Activated naive CD4-positive, alpha-beta T cell treated with anti-CD3 and anti-CD28 coated beads, Interleukin-2, amount 50 U/mL, for 24 hours (primary cell): ENCODE results near the gene KDSR.
"Not testable (repeated sequence)": the region's sequence is repeated elsewhere in the genome, so short reads cannot be mapped to it uniquely, and the experiment has no call there.

Experiments
- H3K27ac Mint-ChIP-seq: one replicate; pipeline ENCODE4 v1.8.0; 2021; ENCODE audit warnings: mild to moderate bottlenecking, mixed read lengths
- H3K27me3 Mint-ChIP-seq: one replicate; pipeline ENCODE4 v1.8.0; 2021; ENCODE audit warnings: mixed read lengths
- H3K36me3 Mint-ChIP-seq: one replicate; pipeline ENCODE4 v1.8.0; 2021; ENCODE audit warnings: mixed read lengths
- H3K4me1 Mint-ChIP-seq: one replicate; pipeline ENCODE4 v1.8.0; 2021; ENCODE audit warnings: mixed read lengths
- H3K4me3 Mint-ChIP-seq: one replicate; pipeline ENCODE4 v1.8.0; 2021; ENCODE audit warnings: mild to moderate bottlenecking, mixed read lengths
- H3K9me3 Mint-ChIP-seq: one replicate; pipeline ENCODE4 v1.8.0; 2021; ENCODE audit warnings: mixed read lengths

KDSR gene

DNA sequence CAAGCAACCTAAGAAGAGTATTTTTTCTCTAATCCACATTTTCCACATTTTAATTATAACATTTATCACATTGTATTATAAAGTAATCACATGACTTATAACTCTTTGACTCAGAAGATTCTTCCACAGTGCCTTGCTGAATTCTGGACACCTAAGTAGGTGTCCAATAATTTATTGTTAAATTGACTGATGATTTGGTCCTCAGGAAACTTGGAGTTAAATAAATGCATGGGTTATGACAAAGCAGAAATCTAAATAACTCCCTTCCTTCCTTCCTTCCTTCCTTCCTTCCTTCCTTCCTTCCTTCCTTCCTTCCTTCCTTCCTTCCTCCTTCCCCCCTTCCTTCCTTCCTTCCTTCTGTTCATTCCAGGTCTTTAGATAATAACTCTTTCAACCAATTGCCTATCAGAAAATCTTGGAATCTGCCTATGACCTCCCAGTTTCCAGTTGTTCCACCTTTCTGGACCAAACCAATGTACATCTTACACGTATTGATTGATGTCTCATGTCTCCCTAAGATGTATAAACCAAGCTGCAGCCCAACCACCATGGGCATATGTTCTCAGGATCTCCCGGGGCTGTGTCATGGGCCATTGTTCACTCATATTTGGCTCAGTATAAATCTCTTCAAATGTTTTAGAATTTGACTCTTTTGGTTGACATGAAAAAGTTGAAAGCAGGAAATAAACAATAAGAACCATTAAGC lies 10.4 kb upstream of the KDSR start:
- Mint-ChIP-seq H3K27me3 (no peaks in the 10 kb centered on the region), H3K9me3 (no peaks in the 10 kb centered on the region), H3K4me1 (peaks cover 29% of the 10 kb centered on the region), H3K4me3 (no peak overlapping the region), H3K36me3 (peaks cover 4% of the 10 kb centered on the region), H3K27ac (peak overlapping the region; percentile 14)

DNA sequence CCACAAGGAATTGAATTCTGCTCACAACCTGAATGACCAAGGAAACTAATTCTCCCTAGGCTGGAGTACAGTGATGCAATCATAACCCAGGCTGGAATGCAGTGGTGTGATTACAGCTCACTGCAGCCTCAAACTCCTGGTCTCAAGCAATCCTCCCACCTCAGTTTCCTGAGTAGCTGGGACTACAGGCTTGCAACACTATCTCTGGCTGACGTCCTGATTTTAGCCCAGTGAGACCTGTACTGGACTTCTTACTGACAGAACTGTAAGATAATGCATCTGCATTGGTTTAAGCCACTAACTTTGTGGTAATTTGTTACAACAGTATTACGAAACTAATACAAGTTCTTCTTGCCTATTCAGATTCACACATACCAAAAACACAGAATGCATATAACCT lies 9.5 kb upstream of the KDSR start:
- Mint-ChIP-seq H3K27me3 (no peaks in the 10 kb centered on the region), H3K4me1 (peaks cover 29% of the 10 kb centered on the region), H3K36me3 (peaks cover 3% of the 10 kb centered on the region), H3K4me3 (no peak overlapping the region), H3K9me3 (no peaks in the 10 kb centered on the region), H3K27ac (no peak overlapping the region)

DNA sequence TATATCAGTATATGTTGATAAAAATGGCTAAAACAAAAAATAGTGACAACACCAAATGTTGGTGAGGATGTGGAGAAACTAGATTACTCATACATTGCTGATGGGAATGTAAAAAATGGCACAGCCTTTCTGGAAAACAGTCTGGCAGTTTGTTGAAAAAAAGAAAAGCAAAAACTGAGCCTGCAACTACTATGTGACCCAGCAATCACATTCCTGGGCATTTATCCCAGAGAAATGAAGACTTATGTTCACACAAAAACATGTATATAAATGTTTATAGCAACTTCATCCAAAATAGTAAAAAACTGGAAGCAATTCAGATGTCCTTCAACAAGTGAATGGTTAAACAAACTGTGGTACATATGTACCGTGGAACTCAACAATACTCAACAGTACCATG lies 7.5 kb upstream of the KDSR start:
- peaks cover 20% of the 10 kb centered on the region for H3K4me1 Mint-ChIP-seq
- peaks cover 6% of the 10 kb centered on the region for H3K36me3 Mint-ChIP-seq
- no peaks in the 10 kb centered on the region for H3K9me3 Mint-ChIP-seq
- H3K4me3 Mint-ChIP-seq, result no peak overlapping the region
- no peak overlapping the region for H3K27ac Mint-ChIP-seq
- H3K27me3 Mint-ChIP-seq, result no peaks in the 10 kb centered on the region

DNA sequence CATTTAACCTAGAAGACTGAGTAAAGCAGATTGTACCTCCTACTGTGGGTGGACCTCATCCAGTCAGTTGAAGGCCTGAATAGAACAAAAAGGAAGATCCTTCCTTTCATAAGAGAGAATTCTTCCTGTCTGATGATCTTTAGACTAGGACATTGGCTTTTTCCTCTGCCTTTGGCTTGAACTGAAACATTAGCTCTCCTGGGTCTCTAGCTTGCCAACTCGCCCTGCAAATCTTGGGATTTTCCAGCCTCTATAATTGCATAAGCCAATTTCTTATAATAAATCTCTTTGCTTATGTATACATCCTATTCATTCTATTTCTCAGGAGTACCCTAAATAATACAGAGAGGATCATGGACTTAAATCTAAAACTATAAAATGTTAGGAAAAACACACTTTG lies 6.2 kb upstream of the KDSR start:
- H3K4me3 Mint-ChIP-seq, result no peak overlapping the region
- H3K4me1 Mint-ChIP-seq, result peaks cover 18% of the 10 kb centered on the region
- no peaks in the 10 kb centered on the region for H3K9me3 Mint-ChIP-seq
- no peaks in the 10 kb centered on the region for H3K27me3 Mint-ChIP-seq
- peaks cover 10% of the 10 kb centered on the region for H3K36me3 Mint-ChIP-seq
- no peak overlapping the region for H3K27ac Mint-ChIP-seq

DNA sequence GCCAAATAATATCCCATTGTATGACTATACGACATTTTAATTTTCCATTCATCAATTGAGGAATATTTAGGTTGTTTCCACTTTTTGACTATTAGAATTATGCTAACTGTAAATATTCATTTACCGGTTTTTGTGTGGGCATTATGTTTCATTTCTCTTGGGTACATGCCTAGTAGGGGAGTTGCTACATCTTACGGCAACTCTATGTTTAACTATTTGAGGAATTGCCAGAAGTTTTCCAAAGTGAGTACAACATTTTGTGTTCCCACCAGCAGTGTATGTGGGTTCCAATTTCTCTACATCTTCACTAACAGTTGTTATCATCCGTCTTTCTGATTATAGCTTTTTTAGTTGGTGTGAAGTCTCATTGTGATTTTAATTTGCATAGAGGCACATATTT lies 1.6 kb upstream of the KDSR start:
- Mint-ChIP-seq H3K9me3 (no peaks in the 10 kb centered on the region), H3K27me3 (no peaks in the 10 kb centered on the region), H3K27ac (no peak overlapping the region), H3K4me3 (peak overlapping the region; percentile 94), H3K36me3 (peaks cover 13% of the 10 kb centered on the region), H3K4me1 (peaks cover 40% of the 10 kb centered on the region)

- peaks cover 46% of the 10 kb centered on the region for H3K4me1 Mint-ChIP-seq
These were observed 573 bp downstream of the KDSR start for GRCh38 chr18:63366213-63367052.

GRCh38 chr18:63365876-63366212 lies 1.2 kb downstream of the KDSR start:
- Mint-ChIP-seq H3K36me3 (peaks cover 11% of the 10 kb centered on the region), H3K27ac (peak overlapping the region; percentile 92), H3K4me1 (peaks cover 46% of the 10 kb centered on the region), H3K9me3 (no peaks in the 10 kb centered on the region), H3K4me3 (peak overlapping the region; percentile 98), H3K27me3 (no peaks in the 10 kb centered on the region)

More at GRCh38 chr18:63366213-63367052, 573 bp downstream of the KDSR start:
- Mint-ChIP-seq H3K27ac (peak overlapping the region; percentile 92), H3K9me3 (no peaks in the 10 kb centered on the region), H3K36me3 (peaks cover 14% of the 10 kb centered on the region), H3K27me3 (no peaks in the 10 kb centered on the region), H3K4me3 (peak overlapping the region; percentile 98)

GRCh38 chr18:63363951-63364350 lies 3.1 kb downstream of the KDSR start:
- no peaks in the 10 kb centered on the region for H3K27me3 Mint-ChIP-seq
- H3K27ac Mint-ChIP-seq, result peak overlapping the region; percentile 2
- peaks cover 9% of the 10 kb centered on the region for H3K36me3 Mint-ChIP-seq
- no peak overlapping the region for H3K4me3 Mint-ChIP-seq
- H3K4me1 Mint-ChIP-seq, result peaks cover 41% of the 10 kb centered on the region
- H3K9me3 Mint-ChIP-seq, result no peaks in the 10 kb centered on the region

DNA sequence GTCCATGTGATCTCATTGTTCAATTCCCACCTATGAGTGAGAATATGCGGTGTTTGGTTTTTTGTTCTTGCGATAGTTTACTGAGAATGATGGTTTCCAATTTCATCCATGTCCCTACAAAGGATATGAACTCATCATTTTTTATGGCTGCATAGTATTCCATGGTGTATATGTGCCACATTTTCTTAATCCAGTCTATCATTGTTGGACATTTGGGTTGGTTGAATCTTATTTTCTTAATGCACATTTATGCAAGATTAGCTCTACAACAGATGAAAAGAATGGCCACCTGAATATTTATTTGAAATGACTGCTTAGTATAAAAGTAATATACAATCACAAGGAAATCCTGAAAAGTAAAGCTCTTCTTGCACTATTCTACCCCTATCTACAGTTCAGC lies 3.6 kb downstream of the KDSR start:
- not testable (repeated sequence) for H3K27me3 Mint-ChIP-seq, H3K9me3 Mint-ChIP-seq, H3K4me3 Mint-ChIP-seq, H3K36me3 Mint-ChIP-seq
- Mint-ChIP-seq H3K27ac (peak overlapping the region; percentile 2), H3K4me1 (peaks cover 35% of the 10 kb centered on the region)

- peaks cover 13% of the 10 kb centered on the region for H3K36me3 Mint-ChIP-seq
- no peaks in the 10 kb centered on the region for H3K4me1 Mint-ChIP-seq
- no peak overlapping the region for H3K4me3 Mint-ChIP-seq
- no peaks in the 10 kb centered on the region for H3K9me3 Mint-ChIP-seq
- H3K27ac Mint-ChIP-seq, result no peak overlapping the region
- no peaks in the 10 kb centered on the region for H3K27me3 Mint-ChIP-seq
These were observed 10.6 kb downstream of the KDSR start for GRCh38 chr18:63356272-63356896.

DNA sequence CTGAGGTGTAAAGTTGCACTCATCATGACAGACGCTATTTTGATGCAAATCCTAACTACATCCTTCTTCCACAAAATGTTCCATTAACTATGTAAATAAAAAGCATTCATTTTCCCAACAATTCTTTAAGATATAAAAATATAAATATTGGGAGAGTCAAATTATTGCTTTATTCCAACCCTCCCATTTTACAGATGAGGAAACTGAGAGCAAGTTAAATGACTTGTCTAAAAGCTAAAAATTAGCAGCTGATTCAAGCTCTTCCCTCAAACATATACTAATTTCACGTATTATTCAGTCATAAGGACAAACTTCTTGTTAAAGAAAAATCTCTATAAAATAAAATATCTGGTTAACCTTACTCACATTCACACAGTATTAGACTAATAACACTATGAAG lies 16.8 kb downstream of the KDSR start:
- Mint-ChIP-seq H3K4me3 (no peak overlapping the region), H3K4me1 (no peaks in the 10 kb centered on the region), H3K27me3 (no peaks in the 10 kb centered on the region), H3K36me3 (peaks cover 19% of the 10 kb centered on the region), H3K27ac (no peak overlapping the region), H3K9me3 (no peaks in the 10 kb centered on the region)

DNA sequence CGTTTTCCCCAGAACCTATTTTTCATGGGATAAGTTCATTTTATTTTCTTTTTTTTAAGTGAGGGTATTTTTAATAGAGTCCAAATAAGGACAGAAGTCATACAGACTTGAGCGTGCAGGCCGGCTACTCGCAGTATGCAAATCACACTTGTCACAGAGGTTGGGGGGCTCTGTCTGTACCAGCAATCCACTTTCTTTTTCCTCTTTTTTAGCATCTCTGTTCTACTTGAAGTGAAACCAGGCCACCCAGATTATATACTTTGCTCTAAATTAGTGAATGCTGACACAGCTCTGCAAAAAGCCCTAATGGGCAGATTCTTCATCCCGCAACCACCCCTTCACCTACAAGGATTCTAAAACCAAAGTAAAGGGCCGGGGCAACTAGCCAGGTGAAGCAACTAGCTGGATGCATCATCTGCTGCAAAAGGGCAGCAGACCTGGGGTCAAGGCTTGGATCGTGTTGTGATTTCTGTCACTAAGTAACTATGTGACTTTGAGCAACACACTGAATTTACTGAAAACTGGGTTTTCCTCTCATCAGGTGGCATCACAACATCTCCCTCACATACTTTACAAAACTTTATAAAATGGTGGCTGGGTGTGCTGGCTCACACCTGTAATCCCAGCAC lies 18.4 kb downstream of the KDSR start:
- H3K4me1 Mint-ChIP-seq, result no peaks in the 10 kb centered on the region
- no peak overlapping the region for H3K4me3 Mint-ChIP-seq
- H3K27ac Mint-ChIP-seq, result no peak overlapping the region
- H3K36me3 Mint-ChIP-seq, result peaks cover 14% of the 10 kb centered on the region
- no peaks in the 10 kb centered on the region for H3K9me3 Mint-ChIP-seq
- H3K27me3 Mint-ChIP-seq, result no peaks in the 10 kb centered on the region

GRCh38 chr18:63346480-63347183 lies 20.4 kb downstream of the KDSR start:
- Mint-ChIP-seq H3K27ac (no peak overlapping the region), H3K36me3 (peaks cover 17% of the 10 kb centered on the region), H3K9me3 (no peaks in the 10 kb centered on the region), H3K4me3 (no peak overlapping the region), H3K27me3 (no peaks in the 10 kb centered on the region), H3K4me1 (no peaks in the 10 kb centered on the region)

DNA sequence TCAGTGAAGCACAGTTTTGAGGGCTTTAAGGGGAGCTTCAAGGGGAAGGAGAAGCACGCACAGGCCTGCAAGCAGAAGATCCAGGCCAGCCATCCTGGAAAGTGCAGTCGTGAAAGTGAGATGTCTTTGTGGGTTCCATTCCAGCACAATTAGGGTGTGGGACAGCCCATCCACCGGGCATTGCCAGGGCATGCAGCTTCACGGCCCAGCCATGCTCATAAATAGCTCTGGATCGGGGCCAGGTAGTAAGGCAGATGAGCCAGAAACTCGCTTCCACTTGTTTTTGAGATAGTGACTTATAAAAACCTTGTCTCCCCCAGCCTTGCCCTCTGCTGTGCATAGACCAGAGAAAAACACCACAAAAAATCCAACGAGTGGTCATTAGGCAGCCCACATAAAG lies 21.0 kb downstream of the KDSR start:
- no peaks in the 10 kb centered on the region for H3K9me3 Mint-ChIP-seq
- H3K27me3 Mint-ChIP-seq, result no peaks in the 10 kb centered on the region
- H3K36me3 Mint-ChIP-seq, result peaks cover 21% of the 10 kb centered on the region
- H3K4me3 Mint-ChIP-seq, result no peak overlapping the region
- H3K27ac Mint-ChIP-seq, result no peak overlapping the region
- no peaks in the 10 kb centered on the region for H3K4me1 Mint-ChIP-seq

DNA sequence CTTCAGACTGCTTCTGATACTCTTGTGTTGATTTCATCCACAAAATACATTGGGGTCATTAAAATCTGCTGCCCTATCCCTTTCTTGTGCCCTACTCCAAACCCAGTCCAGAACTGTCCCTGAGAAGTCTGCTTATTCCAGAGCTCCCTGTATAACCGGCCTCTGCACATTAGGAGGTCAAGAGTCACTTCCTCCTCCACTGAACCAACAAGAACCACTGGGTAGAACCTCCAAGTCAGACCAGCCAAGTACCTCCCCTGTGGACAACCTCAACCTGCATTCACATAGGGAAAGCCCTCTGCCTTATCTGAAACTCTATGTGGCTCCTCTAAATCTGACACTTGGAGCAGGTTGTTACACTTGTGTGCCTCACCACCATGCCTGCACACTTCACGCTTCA lies 22.1 kb downstream of the KDSR start:
- Mint-ChIP-seq H3K9me3 (no peaks in the 10 kb centered on the region), H3K4me3 (no peak overlapping the region), H3K27me3 (no peaks in the 10 kb centered on the region), H3K4me1 (peaks cover 4% of the 10 kb centered on the region), H3K36me3 (peaks cover 24% of the 10 kb centered on the region), H3K27ac (no peak overlapping the region)
